ENCODE results near the gene SPECC1.
"Not testable (repeated sequence)": the region's sequence is repeated elsewhere in the genome, so short reads cannot be mapped to it uniquely, and the experiment has no call there.

Gene SPECC1

GRCh38 chr17:20173091-20173490 is 163.9 kb downstream of the SPECC1 start:
- DNase-seq (ENCODE audit: low read depth) = no peak

- DNase-seq (ENCODE audit: low read depth) = no peak
Measured at GRCh38 chr17:20174588-20175265, 165.6 kb downstream of the SPECC1 start.

GRCh38 chr17:20179041-20179440 is 169.9 kb downstream of the SPECC1 start:
- no peak for DNase-seq (ENCODE audit: low read depth)

GRCh38 chr17:20180661-20181060 is 171.5 kb downstream of the SPECC1 start:
- no peak for DNase-seq (ENCODE audit: low read depth)

- no peak for DNase-seq (ENCODE audit: low read depth)
Measured at GRCh38 chr17:20184181-20184580, 175.0 kb downstream of the SPECC1 start.

GRCh38 chr17:20184977-20185619 is 175.9 kb downstream of the SPECC1 start:
- no peak for DNase-seq (ENCODE audit: low read depth)

- DNase-seq (ENCODE audit: low read depth) = no peak
Measured at GRCh38 chr17:20187049-20187448, 177.9 kb downstream of the SPECC1 start.

- DNase-seq (ENCODE audit: low read depth) = no peak
Measured at GRCh38 chr17:20189302-20189701, 180.1 kb downstream of the SPECC1 start.

GRCh38 chr17:20189979-20190378 is 180.8 kb downstream of the SPECC1 start:
- DNase-seq (ENCODE audit: low read depth) = no peak

- DNase-seq (ENCODE audit: low read depth) = no peak
Measured at GRCh38 chr17:20190605-20191004, 181.4 kb downstream of the SPECC1 start.

- DNase-seq (ENCODE audit: low read depth) = no peak
Measured at GRCh38 chr17:20191056-20191455, 181.9 kb downstream of the SPECC1 start.

GRCh38 chr17:20196286-20196685 is 187.1 kb downstream of the SPECC1 start:
- not testable (repeated sequence) for DNase-seq (ENCODE audit: low read depth)

GRCh38 chr17:20197272-20197926 is 188.2 kb downstream of the SPECC1 start:
- no peak for DNase-seq (ENCODE audit: low read depth)

- no peak for DNase-seq (ENCODE audit: low read depth)
Measured at GRCh38 chr17:20200016-20200795, 191.0 kb downstream of the SPECC1 start.

- DNase-seq (ENCODE audit: low read depth) = no peak
Measured at GRCh38 chr17:20200865-20201458, 191.8 kb downstream of the SPECC1 start.

- DNase-seq (ENCODE audit: low read depth) = no peak
Measured at GRCh38 chr17:20202141-20202621, 193.0 kb downstream of the SPECC1 start.

- no peak for DNase-seq (ENCODE audit: low read depth)
Measured at GRCh38 chr17:20203018-20203417, 193.9 kb downstream of the SPECC1 start.

GRCh38 chr17:20203761-20204263 is 194.7 kb downstream of the SPECC1 start:
- no peak for DNase-seq (ENCODE audit: low read depth)

GRCh38 chr17:20205609-20206008 is 196.4 kb downstream of the SPECC1 start:
- DNase-seq (ENCODE audit: low read depth) = no peak

- no peak for DNase-seq (ENCODE audit: low read depth)
Measured at GRCh38 chr17:20206068-20206467, 196.9 kb downstream of the SPECC1 start.

GRCh38 chr17:20206591-20206990 is 197.4 kb downstream of the SPECC1 start:
- DNase-seq (ENCODE audit: low read depth) = no peak

Measured in activated gamma-delta T cell treated with anti-CD3 and anti-CD28 coated beads, Interleukin-2, amount 50 U/mL, for 16 hours (primary cell).